IMR-90 (cell line): ENCODE results near the gene SMYD5.
"Not testable (repeated sequence)": the region's sequence is repeated elsewhere in the genome, so short reads cannot be mapped to it uniquely, and the experiment has no call there.

Experiments used
- BHLHE40 ChIP-seq: fragments of 150-350 bp; IDR thresholded peaks from 2 replicates; pipeline ENCODE4 v1.6.1; 2016; ENCODE audit warnings: mild to moderate bottlenecking, low read depth, low read length
- CEBPB ChIP-seq: IDR thresholded peaks from 2 replicates; pipeline ENCODE4 v1.6.1; 2012; ENCODE audit warnings: low read depth, low read length, improper control_type of control experiment
- CTCF ChIP-seq: conservative IDR thresholded peaks from 2 replicates; pipeline ENCODE4 v1.5.1; 2012; ENCODE audit warnings: mild to moderate bottlenecking, low read depth, low read length, improper control_type of control experiment
- MAFK ChIP-seq: IDR thresholded peaks from 2 replicates; pipeline ENCODE4 v1.6.1; 2012; ENCODE audit warnings: low read depth, low read length, improper control_type of control experiment
- MAZ ChIP-seq: IDR thresholded peaks from 2 replicates; pipeline ENCODE4 v1.6.1; 2012; ENCODE audit warnings: low read depth, mild to moderate bottlenecking, low read length, improper control_type of control experiment, moderate library complexity, borderline replicate concordance
- NFE2L2 ChIP-seq: fragments of 150-350 bp; IDR thresholded peaks from 2 replicates; pipeline ENCODE4 v1.6.1; 2016; ENCODE audit warnings: low read depth, mild to moderate bottlenecking, low read length
- POLR2A ChIP-seq: IDR thresholded peaks from 2 replicates; pipeline ENCODE4 v1.6.1; 2012; ENCODE audit warnings: mild to moderate bottlenecking, low read depth, low read length
- SMC3 ChIP-seq: fragments of 150-350 bp; IDR thresholded peaks from 2 replicates; pipeline ENCODE4 v1.6.1; 2016; ENCODE audit warnings: low read depth, mild to moderate bottlenecking, antibody characterized with exemption, low read length, moderate library complexity
- USF2 ChIP-seq: fragments of 150-350 bp; IDR thresholded peaks from 2 replicates; pipeline ENCODE4 v1.6.1; 2017; ENCODE audit warnings: mild to moderate bottlenecking, antibody characterized with exemption, low read length, low read depth

GRCh38 chr2:73165978-73166377, 48.1 kb upstream of the SMYD5 start:
- TF ChIP-seq MAFK, CTCF, CEBPB, SMC3, POLR2A, MAZ, BHLHE40, USF2, NFE2L2: not testable (repeated sequence)
